ENCODE data around the gene SULF2. TPM values are rescaled to one million over a fixed set of nuclear protein-coding genes. Genes with fewer than 3 reads are reported as not detected.

Gene SULF2
- total RNA-seq, 1 donor from 2014 or later = 0.66 TPM

DNA sequence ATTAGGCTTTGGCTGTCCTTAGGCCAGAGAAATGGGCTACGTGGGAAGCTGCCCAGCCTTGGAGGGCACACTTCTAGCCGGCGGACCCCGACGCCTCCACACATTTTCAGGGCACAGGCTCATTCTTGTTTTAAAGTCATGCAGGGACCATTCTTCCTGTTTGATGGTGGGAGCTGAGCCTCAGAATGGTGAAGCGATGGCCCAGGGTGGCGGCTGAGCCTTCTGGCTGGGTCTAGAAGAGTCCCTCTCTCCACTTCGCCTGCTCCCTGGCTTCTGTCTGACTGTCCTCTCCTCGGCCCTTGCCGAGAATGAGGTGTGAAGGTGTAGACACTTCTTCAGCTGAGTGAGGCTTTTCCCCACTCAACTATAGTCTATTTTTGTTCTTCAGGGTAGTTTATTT lies 114.4 kb downstream of the SULF2 start:
- intact Hi-C loops (cut with micrococcal nuclease) = no loop called here

DNA sequence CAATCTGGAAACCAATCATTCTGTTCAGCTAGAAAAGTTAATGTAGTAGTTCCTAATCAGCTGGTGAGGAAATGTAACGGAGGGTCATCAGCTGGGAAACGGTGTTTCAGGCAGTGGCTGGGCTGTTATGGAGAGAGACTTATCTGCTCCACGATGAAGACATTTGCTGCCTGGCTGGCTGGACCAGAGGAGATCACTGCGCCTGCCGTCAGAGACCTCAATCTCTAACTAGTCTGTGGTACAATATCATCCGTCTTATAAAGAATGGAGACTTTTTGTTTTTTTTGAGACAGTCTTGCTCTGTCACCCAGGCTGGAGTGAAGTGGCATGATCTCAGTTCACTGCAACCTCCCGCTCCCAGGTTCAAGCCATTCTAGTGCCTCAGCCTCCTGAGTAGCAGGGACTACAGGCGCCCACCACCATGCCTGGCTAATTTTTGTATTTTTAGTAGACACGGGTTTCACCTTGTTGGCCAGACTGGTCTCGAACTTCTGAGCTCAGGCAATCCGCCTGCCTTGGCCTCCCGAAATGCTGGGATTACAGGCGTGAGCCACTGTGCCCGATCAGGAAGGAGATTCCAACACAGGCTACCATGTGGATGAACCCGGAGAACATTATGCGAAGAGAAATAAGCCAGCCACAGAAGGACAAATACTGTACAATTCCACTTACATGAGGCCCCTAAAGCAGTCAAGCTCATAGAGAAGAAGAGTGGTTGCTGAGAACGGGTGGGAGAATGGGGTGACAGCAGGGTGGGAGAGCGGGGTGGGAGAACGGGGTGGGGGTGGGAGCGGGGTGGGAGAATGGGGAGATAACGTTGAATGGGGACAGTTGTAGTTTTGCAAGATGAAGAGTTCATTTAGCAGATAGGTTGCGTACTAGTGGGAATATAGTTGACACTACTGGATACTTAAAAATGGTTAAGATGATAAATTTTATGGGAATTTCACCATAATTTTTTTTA lies 115.1 kb downstream of the SULF2 start:
- intact Hi-C loops (cut with micrococcal nuclease) = no loop called here

DNA sequence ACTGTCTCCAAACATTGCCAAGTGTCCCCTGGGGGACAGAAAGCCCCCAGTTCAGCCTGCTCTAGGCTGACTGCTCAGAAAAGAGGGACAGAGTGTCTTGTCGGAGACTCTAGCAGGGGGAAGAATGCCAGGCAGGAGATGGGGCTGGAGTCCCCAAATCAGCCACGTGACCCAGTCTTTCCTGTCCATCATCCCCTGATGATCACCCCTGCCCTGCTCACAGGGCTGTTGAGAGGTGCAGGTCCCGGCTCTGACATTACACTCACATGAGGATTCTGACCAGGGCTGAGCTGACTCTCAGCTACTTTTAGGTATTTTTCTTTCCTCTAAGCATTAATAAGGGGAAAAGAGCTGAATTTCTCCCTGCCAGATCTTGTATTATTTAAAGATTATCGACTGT lies 115.8 kb downstream of the SULF2 start:
- intact Hi-C loops (cut with micrococcal nuclease) = no loop called here

DNA sequence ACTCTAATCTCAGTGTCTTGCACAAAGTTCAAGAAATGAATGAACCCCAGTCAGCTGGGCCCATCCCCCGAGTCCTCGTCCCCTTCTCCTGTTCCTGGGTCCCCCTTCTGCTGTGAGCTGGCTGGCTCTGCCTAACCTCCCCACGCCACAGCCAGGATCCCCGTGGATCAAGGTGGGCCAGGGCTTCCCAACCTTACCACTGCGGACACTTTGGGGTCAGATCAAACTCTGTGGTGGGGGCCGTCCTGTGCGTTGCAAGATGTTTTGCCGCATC lies 116.2 kb downstream of the SULF2 start:
- intact Hi-C loops (cut with micrococcal nuclease) = no loop called here

DNA sequence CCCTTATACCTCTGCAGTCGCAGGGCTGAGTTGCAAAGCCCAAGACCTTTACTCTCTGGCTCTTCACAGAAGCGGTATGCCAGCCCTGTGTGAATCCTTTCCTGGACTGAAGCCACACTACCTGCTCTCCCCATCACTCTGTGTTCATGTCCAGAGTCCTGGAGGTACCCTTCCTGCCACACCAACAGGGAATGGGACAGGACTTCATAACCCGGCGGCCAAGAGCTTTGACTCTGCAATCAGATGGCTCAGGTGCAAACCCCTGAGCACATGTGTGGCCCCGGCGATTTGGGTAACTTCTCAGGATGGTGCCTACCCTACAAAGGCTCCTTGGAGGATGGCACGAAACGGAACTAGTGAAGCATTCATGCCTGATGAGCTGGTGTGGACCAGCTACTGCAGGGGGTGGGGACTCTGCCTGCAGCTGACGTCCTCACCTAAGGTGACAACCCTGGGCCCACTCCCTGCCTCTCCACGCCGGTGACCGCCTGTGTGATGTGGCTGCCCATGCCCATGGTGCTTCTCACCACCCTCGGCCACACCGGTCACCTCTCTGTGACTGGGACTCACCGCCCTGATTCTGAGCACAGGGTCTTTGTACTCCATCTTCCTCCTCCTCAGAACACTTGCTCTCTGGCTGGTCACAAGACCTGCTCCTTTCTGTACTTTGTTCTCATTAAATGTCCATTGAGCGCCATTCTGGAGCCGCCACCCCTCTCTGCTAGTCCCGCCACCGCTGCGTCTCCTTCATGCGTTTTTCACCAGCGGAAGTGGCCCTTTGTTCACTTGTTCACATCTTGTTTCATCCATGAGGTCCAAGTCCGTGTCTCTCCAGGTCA lies 116.7 kb downstream of the SULF2 start:
- intact Hi-C loops (cut with micrococcal nuclease) = no loop called here

DNA sequence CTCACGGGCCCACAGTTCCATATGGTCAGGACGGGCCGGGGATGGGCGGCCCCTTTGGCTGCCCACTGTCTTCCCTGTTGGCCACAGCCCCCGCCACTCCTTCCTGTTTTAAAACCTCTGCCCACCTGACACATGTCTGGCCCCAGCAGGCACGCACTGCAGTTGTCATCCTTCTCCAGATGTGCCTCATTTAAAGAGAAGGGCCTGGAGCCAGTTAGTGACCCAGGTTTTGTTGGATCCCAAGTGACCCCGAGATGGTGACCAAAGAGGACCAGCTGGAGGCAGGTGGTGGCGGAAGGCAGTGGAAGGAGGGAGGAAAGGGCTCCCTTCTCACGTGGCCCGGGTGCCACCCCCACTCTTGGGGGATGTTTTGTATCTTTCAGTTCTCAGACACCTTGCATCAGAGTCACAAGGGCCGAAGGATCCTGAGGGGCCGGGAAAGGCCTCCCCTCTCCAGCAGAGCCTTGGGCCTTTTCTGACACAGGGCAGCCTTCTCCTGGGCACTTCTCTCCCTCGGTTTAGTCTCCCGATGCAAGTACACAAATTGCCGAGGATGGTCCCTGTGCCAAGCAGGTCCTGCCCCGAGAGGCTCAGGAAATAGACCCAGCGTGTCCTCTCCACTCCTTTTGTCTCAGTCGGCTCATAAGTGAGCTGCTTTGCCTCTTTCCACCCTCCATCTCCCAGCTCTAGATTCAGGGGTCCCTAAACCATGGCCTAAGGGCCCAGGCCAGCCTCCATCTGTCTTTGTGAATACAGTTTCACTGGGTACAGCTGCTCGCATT lies 117.6 kb downstream of the SULF2 start:
- intact Hi-C loops (cut with micrococcal nuclease) = no loop called here

DNA sequence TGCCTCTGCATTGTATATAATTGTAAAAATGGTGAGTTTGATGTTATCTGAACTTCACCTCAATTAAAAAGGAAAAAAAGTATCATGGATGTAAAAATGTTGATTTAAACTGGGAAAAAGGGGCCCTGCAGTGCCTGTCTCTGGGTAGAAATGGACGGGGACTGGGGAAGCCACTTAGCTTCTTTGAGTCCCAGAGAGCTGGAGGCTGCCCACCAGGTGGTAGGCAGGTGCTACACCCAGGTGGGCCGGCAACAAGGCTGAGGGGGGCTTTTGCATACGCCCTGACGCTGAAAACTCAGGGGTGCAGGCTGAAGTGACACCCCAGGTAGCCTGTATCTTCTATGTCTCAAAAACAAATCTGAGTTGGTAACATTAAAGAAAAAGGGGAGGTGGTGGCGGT lies 118.2 kb downstream of the SULF2 start:
- intact Hi-C loops (cut with micrococcal nuclease) = no loop called here

DNA sequence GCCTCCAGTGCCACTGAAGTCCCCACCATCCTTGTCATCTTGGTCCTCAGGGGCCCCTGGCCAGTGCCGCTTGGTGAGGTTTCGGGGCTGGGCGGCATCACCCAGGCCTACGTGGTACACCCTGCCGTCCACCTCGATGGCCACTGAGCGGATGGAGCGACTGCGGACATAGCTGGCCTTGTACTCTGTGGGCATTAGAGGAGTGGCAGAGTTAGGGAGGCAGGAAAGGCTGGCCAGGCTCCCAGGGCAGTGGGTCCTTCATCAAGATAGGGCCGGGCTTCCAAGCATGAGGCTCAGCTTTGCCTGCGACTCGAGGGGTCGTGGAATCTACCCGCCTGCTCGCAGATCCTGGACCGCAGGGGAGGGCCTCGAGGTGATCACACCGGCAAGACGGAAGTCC lies 119.0 kb downstream of the SULF2 start:
- intact Hi-C loops (cut with micrococcal nuclease) = no loop called here

DNA sequence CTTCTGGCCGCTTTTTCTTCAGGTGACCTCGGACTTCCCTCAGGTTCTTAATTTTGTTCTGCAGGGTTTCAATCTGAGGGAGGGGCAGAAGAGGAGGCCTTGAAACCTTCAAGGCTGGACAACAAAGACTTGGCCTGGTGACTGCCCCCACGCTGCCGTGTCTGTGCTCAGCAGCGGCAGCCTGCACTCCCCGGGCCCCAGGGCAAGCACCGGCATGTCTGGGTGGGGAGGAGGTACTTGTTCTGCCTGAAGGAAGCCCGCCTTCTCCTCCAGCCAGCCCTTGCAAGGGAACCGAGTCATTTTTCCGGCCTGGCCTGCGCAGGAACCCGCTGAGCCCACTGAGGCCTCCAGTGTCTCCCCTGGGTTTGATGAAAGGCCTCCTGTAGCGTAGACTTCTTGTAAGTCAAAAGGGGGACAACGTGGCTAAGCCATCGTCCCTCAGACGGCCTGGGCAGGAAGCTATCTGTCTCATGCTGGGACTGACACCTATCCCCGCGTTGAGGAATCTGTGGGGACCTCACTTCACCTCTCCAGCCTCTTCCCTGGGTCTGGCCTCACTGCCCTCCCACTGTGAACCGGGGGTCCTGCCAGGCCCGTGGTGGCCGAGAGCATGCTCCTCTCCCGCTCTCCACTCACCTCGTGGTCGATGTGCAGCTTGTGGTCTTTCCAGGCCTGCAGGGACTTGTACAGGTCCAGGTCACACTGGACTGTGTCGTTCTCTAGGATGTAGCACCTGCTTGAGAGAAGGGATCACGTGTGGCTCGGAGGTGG lies 119.9 kb downstream of the SULF2 start:
- intact Hi-C loops (cut with micrococcal nuclease) = no loop called here

DNA sequence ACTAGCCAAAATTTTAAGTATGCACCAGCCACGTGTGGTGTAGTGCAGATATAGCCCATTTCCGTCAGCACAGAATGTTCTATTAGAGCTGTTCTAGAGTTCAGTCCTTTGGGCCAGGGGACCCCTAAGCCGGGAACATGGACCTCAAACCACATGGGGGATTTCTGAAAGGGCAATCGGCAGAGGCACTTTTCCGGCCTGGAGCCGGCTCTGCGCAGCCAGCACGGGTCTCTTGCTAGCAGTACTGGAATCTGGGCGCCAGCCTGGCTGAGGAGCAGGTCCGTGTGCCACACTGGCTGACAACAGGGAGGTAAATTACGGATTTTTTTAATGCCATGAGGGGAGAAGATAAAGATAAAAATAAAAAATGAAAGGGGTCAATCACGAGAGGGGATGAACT lies 120.5 kb downstream of the SULF2 start:
- intact Hi-C loops (cut with micrococcal nuclease) = loop anchor here (5.0 kb wide), 1 partner anchor 958 kb away; no protein-coding TSS in a partner anchor

DNA sequence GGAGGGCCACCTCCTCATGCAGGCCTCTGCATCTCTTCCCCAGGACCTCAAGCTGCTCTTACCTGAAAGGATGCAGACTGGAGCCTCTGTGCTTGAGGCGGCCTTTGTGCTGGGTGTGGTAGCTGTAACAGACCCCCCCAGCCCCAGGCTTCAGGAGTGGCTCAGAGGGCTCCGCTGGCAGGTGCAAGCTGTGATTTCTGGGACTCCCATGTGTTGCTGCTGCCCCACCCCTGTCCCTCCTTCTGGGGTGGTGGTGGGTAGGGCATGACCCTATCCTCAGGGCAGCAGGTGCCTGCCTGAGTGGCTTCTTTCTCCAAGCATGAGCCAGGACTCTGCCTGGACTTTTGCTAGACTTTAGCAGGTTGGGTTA lies 121.2 kb downstream of the SULF2 start:
- intact Hi-C loops (cut with micrococcal nuclease) = loop anchor here (5.0 kb wide), 1 partner anchor 958 kb away; no protein-coding TSS in a partner anchor

DNA sequence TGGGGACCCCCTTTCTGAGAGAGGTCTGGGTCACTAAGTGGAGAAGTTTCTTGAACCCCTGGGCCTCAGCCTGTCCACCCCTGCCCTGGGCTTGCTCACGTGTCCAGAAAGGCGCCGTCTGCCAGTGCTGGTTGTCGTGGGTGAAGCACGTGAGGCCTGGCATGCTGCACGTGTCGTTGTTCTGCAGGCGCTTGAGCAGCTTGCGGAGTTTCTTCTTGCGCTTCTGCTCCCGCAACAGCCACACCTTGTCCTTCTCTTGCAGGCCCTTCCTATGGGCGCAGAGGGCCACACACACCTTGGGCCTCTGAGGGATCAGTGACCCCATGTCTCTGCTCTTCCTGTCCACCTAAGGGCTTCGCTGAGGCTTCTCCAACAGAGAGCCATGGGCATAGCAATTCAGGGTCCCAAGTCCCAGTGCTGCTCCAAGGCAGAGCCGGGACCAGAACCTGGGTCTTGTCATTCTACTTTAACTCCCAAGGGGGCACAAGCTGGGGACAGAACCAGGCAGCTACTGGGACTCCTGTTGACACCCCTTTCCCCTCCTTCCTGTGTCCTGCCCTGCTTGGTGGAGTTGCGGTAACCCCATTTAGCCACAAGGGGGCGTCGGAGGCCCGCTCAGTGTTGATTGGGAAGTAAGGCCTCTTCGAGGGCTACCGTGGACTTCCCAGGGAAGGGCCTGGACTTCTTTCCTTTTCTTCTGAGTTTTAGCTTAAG lies 121.8 kb downstream of the SULF2 start:
- intact Hi-C loops (cut with micrococcal nuclease) = loop anchor here (5.0 kb wide), 1 partner anchor 959 kb away; no protein-coding TSS in a partner anchor

DNA sequence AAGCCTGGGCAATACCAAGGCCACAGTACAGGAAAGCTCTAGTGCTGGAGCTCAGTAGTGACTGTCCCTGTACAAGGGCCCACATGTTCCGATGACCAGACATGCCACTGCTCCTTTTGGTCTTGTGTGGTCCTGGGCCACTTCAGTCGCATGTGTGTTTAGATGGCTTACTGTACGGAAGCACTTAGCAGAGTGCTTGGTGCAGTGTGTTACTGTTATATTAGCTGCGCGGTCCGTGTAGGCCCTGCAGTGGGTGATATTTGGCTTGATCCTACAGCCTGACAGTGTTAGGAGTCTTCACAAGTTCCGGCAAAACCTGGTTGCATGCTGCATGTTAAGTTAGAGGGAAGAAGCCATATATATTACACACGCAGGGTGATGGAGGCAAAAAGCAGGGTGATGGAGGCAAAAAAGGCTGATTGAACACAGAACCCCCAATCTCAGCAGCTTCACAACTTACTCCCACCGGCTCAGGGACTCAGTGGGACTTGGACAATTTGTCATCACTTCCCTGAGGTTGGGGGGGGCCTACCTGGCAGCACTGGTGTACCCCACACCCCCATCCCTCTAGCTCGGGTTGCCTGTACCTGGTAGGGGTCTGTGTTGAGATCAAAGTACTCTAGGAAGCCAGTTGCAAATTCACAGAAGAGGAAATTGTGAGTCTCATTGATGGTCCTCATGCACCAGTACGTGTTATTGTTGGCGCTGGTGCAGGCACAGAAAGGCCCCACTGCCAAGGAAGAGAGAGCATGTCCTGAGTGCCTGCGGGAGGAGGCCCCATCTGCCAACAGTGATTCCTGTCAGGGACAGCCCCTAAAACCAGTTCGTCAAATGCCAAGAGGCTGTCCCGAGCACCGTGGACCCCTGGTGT lies 122.6 kb downstream of the SULF2 start:
- intact Hi-C loops (cut with micrococcal nuclease) = loop anchor here (5.0 kb wide), 1 partner anchor 960 kb away; no protein-coding TSS in a partner anchor

DNA sequence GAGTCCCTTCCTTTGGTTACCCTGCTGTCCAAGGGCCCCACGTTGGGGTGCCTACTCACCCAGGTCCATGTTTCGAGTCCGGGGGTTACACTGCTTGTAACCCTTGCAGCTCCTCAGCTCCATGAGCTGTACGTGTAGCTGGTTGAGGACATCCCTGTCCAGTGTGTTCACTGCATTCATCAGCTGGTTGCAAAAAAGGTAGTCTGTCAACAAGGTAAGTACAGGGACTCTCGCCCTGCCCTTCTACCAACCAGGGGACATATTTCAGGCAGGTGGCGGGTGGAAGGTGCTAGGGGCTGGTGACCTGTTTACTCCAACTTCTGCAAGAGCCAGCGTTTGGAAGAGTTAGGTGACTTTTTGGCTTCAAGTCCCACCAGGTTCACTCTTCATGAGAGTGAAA lies 123.6 kb downstream of the SULF2 start:
- intact Hi-C loops (cut with micrococcal nuclease) = loop anchor here (5.0 kb wide), 1 partner anchor 961 kb away; no protein-coding TSS in a partner anchor

DNA sequence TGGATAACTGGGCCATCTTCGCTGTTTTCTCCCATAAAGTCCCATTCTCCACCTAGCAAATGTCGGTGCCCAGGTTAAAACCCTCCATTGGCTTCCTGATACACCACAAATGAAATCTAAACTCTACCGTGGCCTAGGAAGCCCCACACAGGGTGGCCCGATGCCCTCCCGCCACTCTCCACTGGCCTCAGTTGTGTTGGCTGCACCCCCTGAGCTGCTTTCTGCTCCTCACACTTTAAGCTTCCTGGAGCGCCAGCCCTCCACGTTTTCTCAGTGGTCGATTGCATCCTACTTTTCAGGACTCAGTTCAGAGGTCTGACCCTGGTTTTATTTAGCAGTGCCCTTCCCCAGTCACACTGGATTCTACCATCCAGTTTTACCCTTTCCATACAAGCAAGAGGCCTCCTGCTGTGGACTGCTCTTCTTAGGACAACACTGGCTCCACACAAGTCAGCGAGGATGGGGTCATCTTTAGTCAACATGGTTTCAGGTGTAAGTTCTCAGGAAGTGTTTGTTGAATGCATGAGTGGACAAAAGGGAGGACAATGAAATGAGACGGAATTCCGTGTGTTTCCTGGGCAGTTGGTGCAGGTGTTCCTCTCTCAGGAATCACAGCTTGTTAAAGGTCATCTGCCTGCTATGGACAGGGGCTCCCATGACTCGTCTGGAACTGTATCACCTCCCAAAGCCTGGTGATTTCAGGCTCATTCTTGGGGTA lies 124.1 kb downstream of the SULF2 start:
- intact Hi-C loops (cut with micrococcal nuclease) = loop anchor here (5.0 kb wide), 1 partner anchor 961 kb away; no protein-coding TSS in a partner anchor

DNA sequence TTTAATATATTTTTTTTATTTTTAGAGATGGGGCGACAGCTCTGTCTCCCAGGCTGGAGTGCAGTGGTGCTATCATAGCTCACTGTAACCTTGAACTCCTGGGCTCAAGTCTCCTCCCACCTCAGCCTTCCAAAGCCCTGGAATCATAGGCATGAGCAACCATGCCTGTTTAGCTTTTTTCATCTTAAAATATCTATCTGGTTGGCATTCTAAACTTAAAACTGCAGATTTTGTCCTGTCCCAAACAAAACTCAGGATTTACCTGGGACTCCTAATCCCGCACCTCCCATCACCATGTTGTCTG lies 124.7 kb downstream of the SULF2 start:
- intact Hi-C loops (cut with micrococcal nuclease) = loop anchor here (5.0 kb wide), 1 partner anchor 962 kb away; no protein-coding TSS in a partner anchor

DNA sequence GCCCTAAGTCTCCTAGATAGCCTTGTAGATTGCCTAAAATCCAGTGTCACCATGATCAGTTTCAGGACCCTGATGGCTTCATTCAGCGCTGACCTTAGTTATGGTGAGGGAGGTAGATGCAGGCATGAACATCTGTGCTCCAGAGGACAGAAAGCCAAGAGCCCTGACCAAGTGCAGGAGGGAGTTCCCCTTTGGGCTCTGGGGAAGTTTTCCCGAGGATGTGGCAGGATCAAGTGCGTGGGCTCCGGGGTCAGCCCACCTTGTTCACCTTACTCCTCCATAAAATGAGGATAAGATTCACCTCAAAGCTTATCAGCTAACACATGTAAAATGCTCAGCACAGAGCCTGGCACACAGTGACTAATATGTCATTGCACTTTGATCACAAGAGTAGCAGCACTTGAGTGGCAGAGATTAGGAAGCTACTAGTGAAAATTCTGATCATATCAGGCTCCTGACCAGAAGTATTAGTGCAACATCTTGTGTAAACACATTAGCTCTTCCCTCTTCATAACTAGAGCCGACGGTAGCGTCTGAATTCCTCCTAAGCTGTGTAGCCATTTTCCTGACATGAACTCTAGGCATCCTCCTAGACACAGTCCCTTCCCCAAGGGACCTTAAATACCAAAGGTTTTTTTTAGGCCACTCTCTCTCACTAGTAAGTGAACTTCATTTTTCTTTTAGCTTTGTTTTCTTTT lies 125.2 kb downstream of the SULF2 start:
- intact Hi-C loops (cut with micrococcal nuclease) = loop anchor here (5.0 kb wide), 1 partner anchor 962 kb away; no protein-coding TSS in a partner anchor

DNA sequence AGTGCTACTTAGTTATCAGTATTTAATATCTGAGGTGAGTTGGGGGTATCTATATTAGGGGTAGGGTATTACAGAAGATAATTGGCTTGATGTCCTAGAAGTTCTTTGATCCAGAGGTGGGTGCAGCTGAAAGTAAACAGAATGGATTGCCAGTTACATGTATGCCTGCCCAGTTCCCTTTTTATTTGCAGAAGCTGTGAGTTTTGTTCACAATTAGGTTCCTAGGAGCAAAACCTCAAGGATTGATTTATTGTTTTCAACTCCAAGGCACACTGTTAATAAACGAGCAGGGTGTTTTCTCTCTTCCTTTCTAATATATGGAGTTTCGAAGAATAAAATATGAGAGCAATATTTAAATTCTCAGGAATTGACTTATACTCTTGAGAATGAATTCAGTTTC lies 129.0 kb downstream of the SULF2 start:
- intact Hi-C loops (cut with micrococcal nuclease) = no loop called here

Data from T-helper 2 cell treated with Interferon-gamma antibody and Interleukin-4, amounts not matched to agents 100 ng/mL and 5 ng/mL, for 36 hours (primary cell).